ENCODE results near the gene SGK1.
A peak's percentile ranks its signal among the peaks of the same experiment; 100 is the strongest.
"Not testable (repeated sequence)": the region's sequence is repeated elsewhere in the genome, so short reads cannot be mapped to it uniquely, and the experiment has no call there.

The SGK1 gene

DNA sequence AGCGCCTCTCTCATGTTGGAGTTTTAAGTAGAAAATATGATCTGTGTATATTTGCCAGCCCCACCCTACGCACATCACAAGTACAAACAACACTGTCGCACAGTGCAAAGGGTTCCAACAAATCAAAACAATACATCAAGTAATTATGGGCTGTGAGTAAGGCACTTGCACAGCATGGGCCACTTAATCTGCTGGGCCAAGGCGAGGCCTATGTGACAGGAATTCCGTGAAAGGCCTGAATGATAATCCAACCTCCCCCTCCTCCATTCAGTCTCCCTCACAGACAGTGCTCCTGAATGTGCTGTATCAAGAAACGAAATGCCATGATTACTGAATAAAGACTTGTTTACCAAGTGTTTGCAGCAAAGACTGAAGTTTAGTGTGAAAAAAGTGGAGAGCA lies 135.4 kb downstream of the SGK1 start:
- DNase-seq: no peak

- not testable (repeated sequence) for DNase-seq
Measured at GRCh38 chr6:134181726-134182125, 136.2 kb downstream of the SGK1 start.

DNA sequence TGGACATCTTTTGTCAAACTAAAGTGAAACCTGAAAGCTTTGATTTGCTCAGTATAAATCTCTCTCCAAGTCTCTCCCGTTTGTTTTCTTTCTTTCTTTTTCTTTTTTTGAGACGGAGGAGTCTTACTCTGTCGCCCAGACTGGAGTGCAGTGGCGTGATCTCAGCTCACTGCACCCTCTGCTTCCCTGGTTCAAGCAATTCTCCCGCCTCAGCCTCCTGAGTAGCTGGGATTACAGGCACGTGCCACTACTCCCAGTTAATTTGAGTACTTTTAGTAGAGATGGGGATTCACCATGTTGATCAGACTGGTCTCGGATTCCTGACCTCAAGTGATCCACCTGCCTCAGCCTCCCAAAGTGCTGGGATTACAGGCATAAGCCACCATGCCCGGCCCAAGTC lies 136.7 kb downstream of the SGK1 start:
- DNase-seq: not testable (repeated sequence)

DNA sequence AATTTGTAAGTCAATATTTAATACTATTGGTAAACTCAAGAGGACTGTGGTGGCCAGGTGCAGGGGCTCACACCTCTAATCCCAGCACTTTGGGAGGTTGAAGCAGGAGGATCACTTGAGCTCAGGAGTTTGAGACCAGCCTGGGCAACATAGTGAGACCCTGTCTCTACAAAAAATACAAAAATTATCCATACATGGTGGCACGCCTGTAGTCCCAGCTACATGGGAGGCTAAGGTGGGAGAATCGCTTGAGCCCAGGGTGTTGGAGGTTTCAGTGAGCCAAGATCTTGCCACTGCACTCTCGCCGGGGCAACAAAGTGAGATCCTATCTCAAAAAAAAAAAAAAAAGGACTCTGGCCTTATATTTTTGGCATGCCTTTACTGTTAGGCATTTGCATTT lies 137.4 kb downstream of the SGK1 start:
- not testable (repeated sequence) for DNase-seq

DNA sequence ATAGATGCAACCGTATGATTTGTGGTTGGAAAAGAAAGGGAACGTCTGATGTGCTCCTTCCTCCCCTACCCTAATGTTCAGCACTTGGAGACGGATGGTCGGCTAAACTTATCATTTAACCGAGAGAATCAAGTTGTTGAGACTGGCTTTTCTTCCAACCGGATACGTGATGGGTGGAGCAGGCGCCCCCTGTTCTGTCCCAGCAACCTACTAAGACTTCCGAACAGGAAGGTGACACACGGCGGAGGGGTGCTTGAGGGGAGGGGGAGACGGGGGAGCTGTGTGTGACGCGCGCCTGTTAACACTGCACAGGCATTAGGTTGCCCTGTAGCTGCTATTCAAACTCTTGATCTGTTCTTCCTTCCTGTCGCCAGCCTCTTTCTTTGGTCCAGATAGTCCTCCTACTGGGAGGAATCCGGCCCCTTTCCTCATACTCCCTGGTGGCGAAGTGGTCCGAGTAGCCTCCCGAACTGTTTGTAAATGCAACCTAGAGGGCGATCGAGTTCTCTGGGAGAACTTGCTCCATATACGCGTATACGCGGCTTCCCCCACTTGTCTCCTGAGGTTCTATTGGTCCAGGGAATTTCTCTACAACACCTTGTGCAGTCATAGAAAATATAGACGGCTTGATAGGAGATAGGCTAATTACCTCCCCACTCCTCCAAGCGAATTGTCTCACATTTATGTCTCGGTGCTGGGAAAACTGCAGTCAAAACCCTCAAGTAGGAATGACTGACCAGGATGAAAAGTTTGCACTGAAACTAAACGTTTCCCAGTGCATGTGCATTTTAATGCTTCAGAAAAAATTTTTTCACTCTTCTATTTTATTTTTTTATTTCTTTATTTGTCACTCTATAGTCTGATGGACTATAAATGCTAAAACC lies 139.5 kb downstream of the SGK1 start:
- peak; percentile 71 to 85 (median 78) for DNase-seq

DNA sequence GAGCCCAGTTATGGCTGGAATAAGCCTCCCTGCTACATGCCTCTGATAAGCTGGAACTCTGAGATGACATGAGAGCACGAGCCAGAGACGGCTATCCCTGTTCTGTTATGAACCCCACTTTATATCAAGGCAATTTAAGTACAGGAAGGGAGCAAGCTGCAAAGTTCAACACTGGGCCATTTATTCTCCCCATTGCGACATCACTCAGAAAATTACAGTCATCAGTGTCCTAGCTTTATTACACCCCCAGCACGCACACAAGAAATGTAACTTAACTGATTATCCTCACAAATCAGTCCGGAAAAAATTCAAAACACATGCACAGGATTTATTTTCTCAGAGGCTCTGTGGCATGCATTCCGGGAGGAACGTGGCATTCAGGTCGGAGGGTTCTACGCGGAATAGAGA lies 140.2 kb downstream of the SGK1 start:
- DNase-seq: peak in 1 of 6 experiments; percentile 42

DNA sequence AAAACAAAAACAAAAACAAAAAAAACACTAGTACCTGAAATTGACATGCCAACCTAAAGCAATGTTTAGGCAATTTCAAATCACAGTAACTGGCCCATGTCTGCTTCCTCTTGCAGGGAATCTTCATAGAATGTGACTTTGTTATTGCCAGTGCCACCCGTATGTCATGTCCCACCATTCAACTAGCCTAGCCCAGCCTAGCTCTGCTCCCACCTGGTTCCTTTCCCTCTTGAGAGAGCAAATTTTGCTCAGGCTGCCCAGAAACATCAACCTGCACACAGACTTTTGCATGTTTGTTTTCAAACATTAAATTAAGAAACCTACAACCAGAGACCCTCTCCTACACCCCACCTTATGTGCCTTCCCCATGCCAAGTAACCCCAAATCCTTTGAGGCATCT lies 140.7 kb downstream of the SGK1 start:
- no peak for DNase-seq

DNA sequence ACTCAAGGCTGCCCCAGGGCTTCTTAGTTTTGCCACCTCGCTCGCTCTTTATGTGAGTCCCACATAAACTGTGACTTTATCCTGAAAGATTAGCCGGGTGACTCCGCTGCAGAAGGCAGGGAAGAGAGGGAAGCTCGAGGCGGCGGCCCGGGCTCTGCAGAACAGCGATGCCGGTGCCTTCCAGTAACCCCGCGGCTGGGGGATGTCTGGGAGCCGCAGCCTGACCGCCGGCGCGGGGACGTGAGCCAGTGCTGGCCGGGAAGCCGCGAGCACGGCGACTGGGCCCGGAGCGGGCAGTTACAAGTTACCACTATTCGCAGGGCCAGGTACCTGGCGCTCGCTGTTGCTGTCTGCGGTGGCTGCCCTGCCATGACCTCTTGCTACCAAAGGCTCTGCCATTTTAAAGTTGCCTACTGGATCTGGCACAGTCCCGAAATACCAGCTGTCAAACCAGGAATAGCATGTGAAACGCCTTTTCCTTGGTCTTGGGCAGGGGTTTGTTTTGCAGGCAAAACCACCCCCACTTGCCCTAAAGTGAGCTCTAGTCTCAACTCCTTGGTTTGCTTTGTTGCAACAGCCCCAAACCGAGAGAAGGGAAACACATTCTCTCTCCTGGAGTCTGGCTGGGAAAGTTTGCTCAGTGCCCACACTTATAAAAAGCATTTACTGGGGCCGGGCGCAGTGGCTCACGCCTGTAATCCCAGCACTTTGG lies 141.5 kb downstream of the SGK1 start:
- DNase-seq: peak in 2 of 6 experiments; percentile 9 to 12

GRCh38 chr6:134175532-134176263 lies 142.2 kb downstream of the SGK1 start:
- DNase-seq: peak in 4 of 6 experiments; percentile 40 to 62 (median 49)

GRCh38 chr6:134174672-134175531 lies 143.0 kb downstream of the SGK1 start:
- DNase-seq: peak; percentile 89 to 95 (median 92)

- DNase-seq: peak; percentile 61 to 88 (median 78)
Measured at GRCh38 chr6:134173936-134174671, 143.8 kb downstream of the SGK1 start.

DNA sequence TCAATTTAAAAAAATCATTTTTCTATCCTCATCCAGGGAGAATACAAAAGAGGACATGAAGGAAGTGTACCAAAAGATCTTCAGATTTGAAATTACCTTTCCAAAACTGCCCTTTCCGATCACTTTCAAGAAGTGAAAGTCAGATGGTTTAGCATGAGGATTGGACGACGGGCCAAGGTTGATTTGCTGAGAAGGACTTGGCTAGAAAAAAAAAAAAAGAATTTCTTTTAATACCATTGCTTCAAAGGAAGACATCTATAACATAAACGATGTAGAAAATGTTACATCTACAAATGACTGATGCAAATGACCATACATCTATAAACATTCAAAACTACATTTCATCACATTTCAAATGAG lies 144.6 kb downstream of the SGK1 start:
- no peak for DNase-seq

GRCh38 chr6:134172706-134173365 lies 145.1 kb downstream of the SGK1 start:
- no peak for DNase-seq

- DNase-seq: no peak
Measured at GRCh38 chr6:134172020-134172705, 145.7 kb downstream of the SGK1 start.

- DNase-seq: no peak
Measured at GRCh38 chr6:134171517-134171916, 146.4 kb downstream of the SGK1 start.

DNA sequence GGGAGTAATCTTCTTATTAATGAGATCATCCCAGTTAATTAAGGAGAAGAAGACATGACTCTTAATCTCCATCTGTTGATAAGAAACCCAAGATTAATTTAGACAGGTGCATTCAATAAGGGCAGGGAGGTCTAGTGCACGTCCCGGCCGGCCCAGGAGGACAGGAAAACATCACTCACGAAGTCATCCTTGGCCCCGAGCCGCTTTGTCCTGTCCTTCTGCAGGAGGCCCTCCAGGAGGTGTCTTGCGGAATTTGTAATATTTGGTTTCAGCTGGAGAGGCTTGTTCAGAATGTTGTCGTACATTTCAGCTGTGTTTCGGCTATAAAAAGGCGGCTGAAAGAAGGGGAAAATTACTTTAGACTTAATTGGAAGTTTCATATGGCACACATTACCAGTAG lies 147.1 kb downstream of the SGK1 start:
- DNase-seq: no peak

- no peak for DNase-seq
Measured at GRCh38 chr6:134169871-134170486, 147.9 kb downstream of the SGK1 start.

- DNase-seq: no peak
Measured at GRCh38 chr6:134168590-134169208, 149.2 kb downstream of the SGK1 start.

- no peak for DNase-seq
Measured at GRCh38 chr6:134166511-134167261, 151.2 kb downstream of the SGK1 start.
